Measurements from ENCODE around the gene RAD51. TPM values are rescaled to one million over a fixed set of nuclear protein-coding genes. Genes with fewer than 3 reads are reported as not detected.
A peak's percentile ranks its signal among the peaks of the same experiment; 100 is the strongest.

RAD51 gene
- total RNA-seq, 1 experiment from 2014 or later = 30.3 TPM

- ATAC-seq (no peak), DNase-seq (ENCODE audit: low read depth, low spot score) (no peak)
Measured at GRCh38 chr15:40693904-40694687, 878 bp upstream of the RAD51 start.

More at GRCh38 chr15:40693904-40694687, 878 bp upstream of the RAD51 start:
- no peaks in the 10 kb centered on the region for H3K9me3 ChIP-seq (ENCODE audit: control insufficient read depth, insufficient read depth, low read depth, low read length)
- intact Hi-C loops (cut with micrococcal nuclease; ENCODE audit: unreplicated experiment) (no loop called here), in situ Hi-C loops (cut with HindIII; ENCODE audit: low pct_unique_long_range_greater_than_20kb, low sequenced_read_pairs) (no loop called here)
- no peaks in the 10 kb centered on the region for H3K36me3 ChIP-seq (ENCODE audit: control insufficient read depth, insufficient read depth, low read length)
- TF ChIP-seq CTCF (IDR thresholded peaks at IDR 0.05) (no peak), SIN3A (IDR thresholded peaks at IDR 0.05; ENCODE audit: borderline replicate concordance, insufficient read depth, low read depth, low read length) (no peak), POLR2AphosphoS5 (IDR thresholded peaks at IDR 0.05; ENCODE audit: low read depth, low read length) (no peak), REST (IDR thresholded peaks at IDR 0.05; ENCODE audit: insufficient read depth in 1 of 2, low read depth in 2 of 2, low read length in 1 of 2) (no peak), TCF7L2 (IDR thresholded peaks at IDR 0.05; ENCODE audit: low read depth, low read length) (no peak)
- H3K4me3 ChIP-seq (ENCODE audit: low read depth in 2 of 2, low read length in 2 of 2) = peak overlapping the region; percentile 80 to 97
- BruUV-seq (replicated peaks) = TSS peak; percentile 89
- ChIA-PET CTCF (interaction anchor here (0.6 to 1.5 kb wide), 3 partner anchors 53 to 164 kb away, joined by 3 to 8 read pairs (median 3); no protein-coding TSS in a partner anchor), POLR2A (interaction anchor here (0.6 to 1.1 kb wide), 2 partner anchors 113 to 201 kb away, joined by 3 read pairs; partner anchors contain the start of gene DNAJC17)
- no peaks in the 10 kb centered on the region for H3K27me3 ChIP-seq (ENCODE audit: control insufficient read depth, insufficient read depth, low read length)
- H3K4me1 ChIP-seq (ENCODE audit: control insufficient read depth, insufficient read depth, low read length) = no peaks in the 10 kb centered on the region; the same call in 1 of the 2 replicates
- H3K27ac ChIP-seq (ENCODE audit: low read length) = peak overlapping the region; percentile 86
